IMR-90 (cell line): ENCODE results near the gene WDFY2. TPM values are rescaled to one million over a fixed set of nuclear protein-coding genes. Genes with fewer than 3 reads are reported as not detected.

Source experiments
- ATAC-seq: fragments of 200-7000 bp; cut with Tn5 transposase; 2 replicates; pipeline ENCODE4 v1.9.1; 2020; ENCODE audit warnings: low read depth, mild to moderate bottlenecking, moderate library complexity
- BruUV-seq: library from RNA; stranded (reverse); fragments of 400-500 nt; replicated peaks from 2 replicates; lab custom pipeline; 2021; lab: Mats Ljungman, UMichigan
- CTCF ChIA-PET: fragments of 300-600 bp; formaldehyde crosslinking; extraction: SDS; loops from one replicate; lab custom pipeline; 2021; ENCODE audit warnings: antibody characterized with exemption; lab: Yijun Ruan, JAX
- POLR2A ChIA-PET: fragments of 300-600 bp; sonication (Branson Sonifier 250); formaldehyde crosslinking; loops from one replicate; lab custom pipeline; 2022; ENCODE audit warnings: antibody characterized with exemption; ENCODE audit not compliant: unreplicated experiment; lab: Charles Lee
- DNase-seq: peaks from one replicate; pipeline ENCODE4 v3.0.0; 2013
- H2AFZ ChIP-seq: replicated peaks from 2 replicates; pipeline ENCODE3; 2013; ENCODE audit warnings: low read length, mild to moderate bottlenecking; ENCODE audit not compliant: poor library complexity
- H2AK5ac ChIP-seq: 2 replicates; pipeline ENCODE4 v1.6.1; 2013; ENCODE audit warnings: low read depth, low read length, inconsistent platforms
- H2AK9ac ChIP-seq: replicated peaks from 2 replicates; pipeline ENCODE3; 2013; ENCODE audit warnings: mild to moderate bottlenecking, low read depth, low read length, moderate library complexity; ENCODE audit not compliant: poor library complexity
- H2BK120ac ChIP-seq: 2 replicates; pipeline ENCODE4 v1.6.1; 2013; ENCODE audit warnings: low read depth, low read length, inconsistent platforms
- H2BK15ac ChIP-seq: 3 replicates; pipeline ENCODE4 v1.6.1; 2013; ENCODE audit warnings: low read depth, low read length, inconsistent platforms
- H2BK20ac ChIP-seq: 2 replicates; pipeline ENCODE4 v1.6.1; 2013; ENCODE audit warnings: low read depth, mild to moderate bottlenecking, inconsistent platforms, low read length, moderate library complexity
- H2BK5ac ChIP-seq: 2 replicates; pipeline ENCODE4 v1.6.1; 2013; ENCODE audit warnings: mild to moderate bottlenecking, low read depth, low read length, inconsistent platforms; ENCODE audit not compliant: poor library complexity, severe bottlenecking
- H3K14ac ChIP-seq: replicated peaks from 2 replicates; pipeline ENCODE4 v1.6.1; 2013; ENCODE audit warnings: low read depth, low read length, inconsistent platforms
- H3K18ac ChIP-seq: 2 replicates; pipeline ENCODE4 v1.6.1; 2013; ENCODE audit warnings: low read depth, low read length, control low read depth
- H3K23ac ChIP-seq: 2 replicates; pipeline ENCODE4 v1.6.1; 2013; ENCODE audit warnings: low read depth, low read length, inconsistent platforms
- H3K27ac ChIP-seq: 2 replicates; pipeline ENCODE4 v1.5.1; 2013; ENCODE audit warnings: mild to moderate bottlenecking, control low read depth, low read length; ENCODE audit not compliant: insufficient read depth
- H3K27me3 ChIP-seq: 2 replicates; pipeline ENCODE4 v1.6.1; 2013; ENCODE audit warnings: low read length; ENCODE audit not compliant: control insufficient read depth, insufficient read depth
- H3K36me3 ChIP-seq: 2 replicates; pipeline ENCODE4 v1.6.1; 2013; ENCODE audit warnings: low read length, mixed read lengths; ENCODE audit not compliant: control insufficient read depth, insufficient read depth
- H3K4ac ChIP-seq: 2 replicates; pipeline ENCODE4 v1.6.1; 2013; ENCODE audit warnings: low read depth, low read length, inconsistent platforms
- H3K4me1 ChIP-seq: 2 replicates; pipeline ENCODE4 v1.6.1; 2013; ENCODE audit warnings: low read length, mixed read lengths; ENCODE audit not compliant: control insufficient read depth, insufficient read depth
- H3K4me2 ChIP-seq: 2 replicates; pipeline ENCODE4 v1.6.1; 2013; ENCODE audit warnings: low read depth, mild to moderate bottlenecking, control low read depth, low read length, moderate library complexity
- H3K4me3 ChIP-seq: 2 replicates; pipeline ENCODE4 v1.5.1; 2013; ENCODE audit warnings: low read depth, mild to moderate bottlenecking, control low read depth, low read length, moderate library complexity; ENCODE audit not compliant: insufficient read depth
- H3K56ac ChIP-seq: 2 replicates; pipeline ENCODE4 v1.6.1; 2013; ENCODE audit warnings: low read length, inconsistent platforms; ENCODE audit not compliant: insufficient read depth; ENCODE audit errors: extremely low read depth
- H3K79me1 ChIP-seq, 2 experiments: 2 replicates each; pipeline ENCODE4 v1.6.1; 2013; ENCODE audit warnings: low read length in 2 of 2, inconsistent platforms in 1 of 2, low read depth in 1 of 2
- H3K9ac ChIP-seq: 2 replicates; pipeline ENCODE4 v1.6.1; 2013; ENCODE audit warnings: low read depth, low read length, control low read depth
- H3K9me1 ChIP-seq: 2 replicates; pipeline ENCODE4 v1.6.1; 2013; ENCODE audit warnings: low read length, inconsistent platforms; ENCODE audit not compliant: insufficient read depth
- H3K9me3 ChIP-seq: 2 replicates; pipeline ENCODE4 v1.6.1; 2013; ENCODE audit warnings: low read length; ENCODE audit not compliant: control insufficient read depth, insufficient read depth
- H4K20me1 ChIP-seq: 2 replicates; pipeline ENCODE4 v1.6.1; 2013; ENCODE audit warnings: low read length, inconsistent platforms; ENCODE audit not compliant: insufficient read depth
- H4K5ac ChIP-seq: 2 replicates; pipeline ENCODE4 v1.6.1; 2013; ENCODE audit warnings: mild to moderate bottlenecking, low read depth, low read length, control low read depth
- H4K8ac ChIP-seq, 2 experiments: 2 replicates each; pipeline ENCODE4 v1.6.1; 2013; ENCODE audit warnings: low read depth in 2 of 2, low read length in 2 of 2, control low read depth in 1 of 2, inconsistent platforms in 1 of 2
- H4K91ac ChIP-seq: 2 replicates; pipeline ENCODE4 v1.6.1; 2013; ENCODE audit warnings: low read depth, low read length, inconsistent platforms; ENCODE audit not compliant: insufficient read depth
- BHLHE40 ChIP-seq: fragments of 150-350 bp; IDR thresholded peaks from 2 replicates; pipeline ENCODE4 v1.6.1; 2016; ENCODE audit warnings: mild to moderate bottlenecking, low read depth, low read length
- CEBPB ChIP-seq: IDR thresholded peaks from 2 replicates; pipeline ENCODE4 v1.6.1; 2012; ENCODE audit warnings: low read depth, low read length, improper control_type of control experiment
- CHD1 ChIP-seq: IDR thresholded peaks from 2 replicates; pipeline ENCODE4 v1.6.1; 2012; ENCODE audit warnings: low read depth, low read length, improper control_type of control experiment
- FOS ChIP-seq: fragments of 150-350 bp; IDR thresholded peaks from 2 replicates; pipeline ENCODE4 v1.6.1; 2016; ENCODE audit warnings: low read depth, low read length
- MAFK ChIP-seq: IDR thresholded peaks from 2 replicates; pipeline ENCODE4 v1.6.1; 2012; ENCODE audit warnings: low read depth, low read length, improper control_type of control experiment
- MAZ ChIP-seq: IDR thresholded peaks from 2 replicates; pipeline ENCODE4 v1.6.1; 2012; ENCODE audit warnings: low read depth, mild to moderate bottlenecking, low read length, improper control_type of control experiment, moderate library complexity, borderline replicate concordance
- MXI1 ChIP-seq: IDR thresholded peaks from 2 replicates; pipeline ENCODE4 v1.6.1; 2012; ENCODE audit warnings: low read depth, mild to moderate bottlenecking, low read length, moderate library complexity, borderline replicate concordance
- NFE2L2 ChIP-seq: fragments of 150-350 bp; IDR thresholded peaks from 2 replicates; pipeline ENCODE4 v1.6.1; 2016; ENCODE audit warnings: low read depth, mild to moderate bottlenecking, low read length
- POLR2A ChIP-seq: IDR thresholded peaks from 2 replicates; pipeline ENCODE4 v1.6.1; 2012; ENCODE audit warnings: mild to moderate bottlenecking, low read depth, low read length
- RCOR1 ChIP-seq: IDR thresholded peaks from 2 replicates; pipeline ENCODE4 v1.6.1; 2012; ENCODE audit warnings: mild to moderate bottlenecking, low read length, improper control_type of control experiment; ENCODE audit not compliant: insufficient replicate concordance
- RFX5 ChIP-seq: IDR thresholded peaks from 2 replicates; pipeline ENCODE4 v1.8.0; 2012; ENCODE audit warnings: low read depth, mild to moderate bottlenecking, low read length, moderate library complexity
- SMC3 ChIP-seq: fragments of 150-350 bp; IDR thresholded peaks from 2 replicates; pipeline ENCODE4 v1.6.1; 2016; ENCODE audit warnings: low read depth, mild to moderate bottlenecking, antibody characterized with exemption, low read length, moderate library complexity
- WGBS, 2 experiments: methylation state at CpG; one replicate each; pipeline versions ENCODE4 v1.1.5 to v1.1.7; 2013; ENCODE audit warnings: missing lambda C conversion rate in 2 of 2; ENCODE audit not compliant: insufficient read length in 1 of 2; ENCODE audit errors: extremely low coverage in 2 of 2; 5-methylcytosine and 5-hydroxymethylcytosine counted together
- dilution Hi-C: fragments of 300-500 bp; cut with HindIII; formaldehyde crosslinking; loops from one replicate; pipeline ENCODE4 v1.14.3; 2018; ENCODE audit warnings: low sequenced_read_pairs; ENCODE audit not compliant: unreplicated experiment
- in situ Hi-C: fragments of 300-500 bp; cut with MboI; formaldehyde crosslinking; loops from 3 replicates; pipeline ENCODE4 v1.14.3; 2019; ENCODE audit warnings: low sequenced_read_pairs, inconsistent platforms, mixed read lengths
- intact Hi-C: fragments of 100-400 bp; cut with micrococcal nuclease; formaldehyde crosslinking; loops from 2 replicates; pipeline ENCODE4 v1.10.0; 2022
- polyA plus RNA-seq, 3 experiments: library from polyadenylated mRNA; depleted of rRNA; stranded (reverse); fragments of >200 nt; gene quantifications; 2 replicates each; pipeline ENCODE4 v1.2.3, GENCODE V29; 2012; ENCODE audit warnings: low replicate concordance in 1 of 3
- total RNA-seq: library from RNA; depleted of rRNA; stranded (reverse); fragments of >200 nt; gene quantifications from 2 replicates; pipeline ENCODE4 v1.2.3, GENCODE V29; 2012
- TF ChIP-seq, protein P1 (sequence below): fragments of 150-350 bp; IDR thresholded peaks from 2 replicates; pipeline ENCODE4 v1.6.1; 2016; ENCODE audit warnings: low read depth, mild to moderate bottlenecking, low read length, moderate library complexity, borderline replicate concordance
- TF ChIP-seq, protein P2 (sequence below): fragments of 150-350 bp; IDR thresholded peaks from 2 replicates; pipeline ENCODE4 v1.6.1; 2017; ENCODE audit warnings: mild to moderate bottlenecking, antibody characterized with exemption, low read length, low read depth

WDFY2 gene
- total and polyA plus RNA-seq, 2 of the 4 experiments (the other 2 are of a cell fraction): 4.3 to 5.4 TPM

GRCh38 chr13:51605698-51606097, 21.4 kb downstream of the WDFY2 start:
- H3K9me3 ChIP-seq: peaks cover 4% of the 10 kb centered on the region; the same call in 1 of the 2 replicates
- H3K4ac ChIP-seq: no peak overlapping the region
- ChIA-PET CTCF (no interaction called here), POLR2A (no interaction called here)
- H2AFZ ChIP-seq: no peak overlapping the region
- ATAC-seq (no peak), DNase-seq (no peak)
- H3K4me1 ChIP-seq: peaks cover 2% of the 10 kb centered on the region; the same call in 1 of the 2 replicates
- H2AK9ac ChIP-seq: no peak overlapping the region
- no peak overlapping the region for H3K14ac ChIP-seq
- H4K5ac ChIP-seq: no peak overlapping the region
- H2BK20ac ChIP-seq: no peak overlapping the region
- H3K23ac ChIP-seq: no peak overlapping the region
- no peak overlapping the region for H3K9ac ChIP-seq
- H2BK5ac ChIP-seq: no peak overlapping the region
- no peak overlapping the region for H2AK5ac ChIP-seq
- H3K4me2 ChIP-seq: no peak overlapping the region
- peaks cover 6% of the 10 kb centered on the region; the same call in 1 of the 2 replicates for H4K20me1 ChIP-seq
- no peak overlapping the region for H3K4me3 ChIP-seq
- H3K36me3 ChIP-seq: no peaks in the 10 kb centered on the region
- in situ Hi-C loops: no loop called here
- no peaks in the 10 kb centered on the region for H3K9me1 ChIP-seq
- no peak overlapping the region for H3K56ac ChIP-seq
- no peak overlapping the region for H2BK15ac ChIP-seq
- H3K27ac ChIP-seq: no peak overlapping the region
- BruUV-seq: no TSS peak
- peaks cover 51 to 73% of the 10 kb centered on the region in 2 experiments for H3K79me1 ChIP-seq
- intact Hi-C loops: no loop called here
- H3K18ac ChIP-seq: no peak overlapping the region
- WGBS, 2 experiments: no CpG with 5 or more reads among the region's 4 CpGs
- no peak overlapping the region for H4K8ac ChIP-seq
- H2BK120ac ChIP-seq: no peak overlapping the region
- TF ChIP-seq, protein P1, sequence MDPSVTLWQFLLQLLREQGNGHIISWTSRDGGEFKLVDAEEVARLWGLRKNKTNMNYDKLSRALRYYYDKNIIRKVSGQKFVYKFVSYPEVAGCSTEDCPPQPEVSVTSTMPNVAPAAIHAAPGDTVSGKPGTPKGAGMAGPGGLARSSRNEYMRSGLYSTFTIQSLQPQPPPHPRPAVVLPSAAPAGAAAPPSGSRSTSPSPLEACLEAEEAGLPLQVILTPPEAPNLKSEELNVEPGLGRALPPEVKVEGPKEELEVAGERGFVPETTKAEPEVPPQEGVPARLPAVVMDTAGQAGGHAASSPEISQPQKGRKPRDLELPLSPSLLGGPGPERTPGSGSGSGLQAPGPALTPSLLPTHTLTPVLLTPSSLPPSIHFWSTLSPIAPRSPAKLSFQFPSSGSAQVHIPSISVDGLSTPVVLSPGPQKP: no peak
- TF ChIP-seq SMC3: no peak
- no peak for TF ChIP-seq MAFK
- TF ChIP-seq POLR2A: no peak
- TF ChIP-seq MAZ: no peak
- no peak for TF ChIP-seq RCOR1
- no peak for TF ChIP-seq MXI1
- no peak for TF ChIP-seq BHLHE40
- no peak for TF ChIP-seq RFX5
- no peak for TF ChIP-seq NFE2L2
- TF ChIP-seq, protein P2, sequence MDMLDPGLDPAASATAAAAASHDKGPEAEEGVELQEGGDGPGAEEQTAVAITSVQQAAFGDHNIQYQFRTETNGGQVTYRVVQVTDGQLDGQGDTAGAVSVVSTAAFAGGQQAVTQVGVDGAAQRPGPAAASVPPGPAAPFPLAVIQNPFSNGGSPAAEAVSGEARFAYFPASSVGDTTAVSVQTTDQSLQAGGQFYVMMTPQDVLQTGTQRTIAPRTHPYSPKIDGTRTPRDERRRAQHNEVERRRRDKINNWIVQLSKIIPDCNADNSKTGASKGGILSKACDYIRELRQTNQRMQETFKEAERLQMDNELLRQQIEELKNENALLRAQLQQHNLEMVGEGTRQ: no peak
- no peak for TF ChIP-seq CHD1
- TF ChIP-seq CEBPB: no peak
- TF ChIP-seq FOS: no peak
- no peaks in the 10 kb centered on the region for H3K27me3 ChIP-seq
- dilution Hi-C loops: no loop called here
- no peak overlapping the region for H4K91ac ChIP-seq
